Measurements from ENCODE around the gene KDM4F.

Gene KDM4F

GRCh38 chr11:95045812-95046211 lies 3.4 kb upstream of the KDM4F start:
- DNase-seq (ENCODE audit: insufficient read length, low spot score): no peak
- no peak for TF ChIP-seq CTCF (IDR thresholded peaks at IDR 0.05; ENCODE audit: insufficient read depth, missing control alignments)
- FAIRE-seq: no peak

GRCh38 chr11:95050595-95051202 lies 1.5 kb downstream of the KDM4F start:
- FAIRE-seq (no peak), DNase-seq (ENCODE audit: insufficient read length, low spot score) (no peak)
- TF ChIP-seq CTCF (IDR thresholded peaks at IDR 0.05; ENCODE audit: insufficient read depth, missing control alignments): no peak

- DNase-seq (ENCODE audit: insufficient read length, low spot score) (no peak), FAIRE-seq (no peak)
These were observed 5.1 kb downstream of the KDM4F start for GRCh38 chr11:95054356-95054755.

GRCh38 chr11:95055283-95055897 lies 6.2 kb downstream of the KDM4F start:
- DNase-seq (ENCODE audit: insufficient read length, low spot score): no peak
- no peak for TF ChIP-seq CTCF (IDR thresholded peaks at IDR 0.05; ENCODE audit: insufficient read depth, missing control alignments)
- no peak for FAIRE-seq

More at GRCh38 chr11:95054356-95054755, 5.1 kb downstream of the KDM4F start:
- no peak for TF ChIP-seq CTCF (IDR thresholded peaks at IDR 0.05; ENCODE audit: insufficient read depth, missing control alignments)

- FAIRE-seq (no peak), DNase-seq (ENCODE audit: insufficient read length, low spot score) (no peak)
- no peak for TF ChIP-seq CTCF (IDR thresholded peaks at IDR 0.05; ENCODE audit: insufficient read depth, missing control alignments)
These were observed 8.7 kb downstream of the KDM4F start for GRCh38 chr11:95057959-95058358.

- no peak for TF ChIP-seq CTCF (IDR thresholded peaks at IDR 0.05; ENCODE audit: insufficient read depth, missing control alignments)
- no peak for FAIRE-seq
- DNase-seq (ENCODE audit: insufficient read length, low spot score): no peak
These were observed 9.4 kb downstream of the KDM4F start for GRCh38 chr11:95058621-95059020.

GRCh38 chr11:95059046-95059445 lies 9.8 kb downstream of the KDM4F start:
- DNase-seq (ENCODE audit: insufficient read length, low spot score): no peak
- TF ChIP-seq CTCF (IDR thresholded peaks at IDR 0.05; ENCODE audit: insufficient read depth, missing control alignments): no peak
- no peak for FAIRE-seq

Data from D721Med (cell line).